K562 (cell line): ENCODE data around the gene HBQ1. TPM values are rescaled to one million over a fixed set of nuclear protein-coding genes. Genes with fewer than 3 reads are reported as not detected.

Source experiments
- CREBBP ChIP-seq: IDR thresholded peaks from one replicate; pipeline ENCODE4 v1.6.1; 2012; ENCODE audit warnings: low read depth, mild to moderate bottlenecking, control low read depth, inconsistent platforms, low read length
- FOXA1 ChIP-seq: fragments of 450-650 bp; IDR thresholded peaks from 2 replicates; pipeline ENCODE4 v1.6.1; 2016; ENCODE audit warnings: mild to moderate bottlenecking, borderline replicate concordance
- JUND ChIP-seq, 2 experiments: IDR thresholded peaks; 2 replicates in 1 of 2; 3 replicates in 1 of 2; pipeline ENCODE4 v1.6.1; 2011; ENCODE audit warnings: borderline replicate concordance in 2 of 2, low read depth in 2 of 2, low read length in 2 of 2, improper control_type of control experiment in 1 of 2, missing biosample characterization in 1 of 2, missing genetic modification characterization in 1 of 2, missing genetic modification reagents in 1 of 2
- PHF8 ChIP-seq: fragments of 200-600 bp; sonication (generic); IDR thresholded peaks from 2 replicates; pipeline ENCODE4 v1.6.1; 2012; ENCODE audit warnings: mixed run types, mild to moderate bottlenecking, inconsistent platforms, low read length, moderate library complexity, borderline replicate concordance
- SMARCA4 ChIP-seq: fragments of 450-650 bp; IDR thresholded peaks from 2 replicates; pipeline ENCODE4 v1.6.1; 2016
- TEAD1 ChIP-seq, 2 experiments: fragments of 450-650 bp in 1 of 2; sonication (generic) in 1 of 2; formaldehyde crosslinking; IDR thresholded peaks; 2 replicates each; pipeline versions ENCODE4 v1.4.0 to v1.8.0; 2020 to 2022; ENCODE audit warnings: mild to moderate bottlenecking in 2 of 2, missing genetic modification reagents in 1 of 2
- TRIM28 ChIP-seq: fragments of 450-650 bp; IDR thresholded peaks from 2 replicates; pipeline ENCODE4 v1.6.1; 2017
- ZBTB17 ChIP-seq: fragments of 450-650 bp; formaldehyde crosslinking; IDR thresholded peaks from 2 replicates; pipeline ENCODE4 v1.4.0; 2020; ENCODE audit warnings: mild to moderate bottlenecking
- ZNF165 ChIP-seq: fragments of 250-450 bp; sonication (Bioruptor Pico); IDR thresholded peaks from 2 replicates; pipeline ENCODE4 v1.4.0; 2020; ENCODE audit warnings: borderline replicate concordance
- ZNF184 ChIP-seq: sonication (generic); formaldehyde crosslinking; IDR thresholded peaks from 2 replicates; pipeline ENCODE4 v1.5.0; 2020; ENCODE audit warnings: missing genetic modification reagents
- ZNF384 ChIP-seq: IDR thresholded peaks from 2 replicates; pipeline ENCODE4 v1.6.1; 2012; ENCODE audit warnings: low read depth, low read length, improper control_type of control experiment
- ZNF551 ChIP-seq: fragments of 250-450 bp; sonication (Bioruptor Pico); IDR thresholded peaks from 2 replicates; pipeline ENCODE4 v1.5.0; 2021; ENCODE audit warnings: mild to moderate bottlenecking, moderate library complexity
- ZNF695 ChIP-seq: fragments of 450-650 bp; formaldehyde crosslinking; IDR thresholded peaks from 2 replicates; pipeline ENCODE4 v1.4.0; 2020; ENCODE audit warnings: mild to moderate bottlenecking, moderate library complexity
- polyA plus RNA-seq, 8 experiments: library from polyadenylated mRNA; depleted of rRNA in 4 of 8; stranded (reverse) in 5 of 8; unstranded in 3 of 8; fragments of >200 nt; fragmentation: Nextera tagmentation in 2 of 8; fragmentation: Illumina TruSeq in 1 of 8; extraction: Ambion mirVana in 2 of 8; extraction: Trizol in 1 of 8; gene quantifications; 2 replicates each; pipeline versions ENCODE4 v1.2.1 to v1.2.3, GENCODE V29; 2011 to 2014; ENCODE audit warnings: inconsistent platforms in 1 of 8, missing spikeins in 1 of 8
- total RNA-seq, 7 experiments: library from RNA; depleted of rRNA in 6 of 7; stranded (reverse); fragments of >200 nt in 6 of 7; fragmentation: Illumina TruSeq in 2 of 7; extraction: Trizol in 2 of 7; gene quantifications; 2 replicates each; pipeline versions ENCODE4 v1.2.1 to v1.2.3, GENCODE V29; 2011 to 2021; ENCODE audit warnings: low replicate concordance in 1 of 7
- TF ChIP-seq, protein P1 (sequence below): sonication (generic); formaldehyde crosslinking; IDR thresholded peaks from 2 replicates; pipeline ENCODE4 v1.8.0; 2022; ENCODE audit warnings: mild to moderate bottlenecking, missing genetic modification reagents
- TF ChIP-seq, protein P2 (sequence below), 2 experiments: IDR thresholded peaks; 2 replicates each; pipeline ENCODE4 v1.6.1; 2011; ENCODE audit warnings: borderline replicate concordance in 1 of 2, control low read depth in 1 of 2, low read depth in 1 of 2, low read length in 1 of 2, mild to moderate bottlenecking in 1 of 2, mixed read lengths in 1 of 2, moderate library complexity in 1 of 2; ENCODE audit not compliant: insufficient read depth in 1 of 2, insufficient read length in 1 of 2, poor library complexity in 1 of 2, severe bottlenecking in 1 of 2; ENCODE audit errors: extremely low read depth in 1 of 2
- TF ChIP-seq, protein P3 (sequence below): fragments of 250-450 bp; sonication (Bioruptor Pico); IDR thresholded peaks from 2 replicates; pipeline ENCODE4 v1.8.0; 2021; ENCODE audit warnings: moderate library complexity, mild to moderate bottlenecking, inconsistent platforms
- TF ChIP-seq, protein P4 (sequence below): fragments of 450-650 bp; conservative IDR thresholded peaks from 2 replicates; pipeline ENCODE4 v1.6.1; 2016; ENCODE audit warnings: missing genetic modification characterization, low read depth, mild to moderate bottlenecking, control low read depth, missing compliant biosample characterization
- TF ChIP-seq, protein P5 (sequence below): fragments of 450-650 bp; IDR thresholded peaks from 2 replicates; pipeline ENCODE4 v1.6.1; 2016; ENCODE audit warnings: mild to moderate bottlenecking

HBQ1 gene
- total and polyA plus RNA-seq, 9 of the 15 experiments (the other 6 are each of a cell fraction or from before 2014, with no cell fraction given): 2.3 to 190 (median 19.8) TPM

DNA sequence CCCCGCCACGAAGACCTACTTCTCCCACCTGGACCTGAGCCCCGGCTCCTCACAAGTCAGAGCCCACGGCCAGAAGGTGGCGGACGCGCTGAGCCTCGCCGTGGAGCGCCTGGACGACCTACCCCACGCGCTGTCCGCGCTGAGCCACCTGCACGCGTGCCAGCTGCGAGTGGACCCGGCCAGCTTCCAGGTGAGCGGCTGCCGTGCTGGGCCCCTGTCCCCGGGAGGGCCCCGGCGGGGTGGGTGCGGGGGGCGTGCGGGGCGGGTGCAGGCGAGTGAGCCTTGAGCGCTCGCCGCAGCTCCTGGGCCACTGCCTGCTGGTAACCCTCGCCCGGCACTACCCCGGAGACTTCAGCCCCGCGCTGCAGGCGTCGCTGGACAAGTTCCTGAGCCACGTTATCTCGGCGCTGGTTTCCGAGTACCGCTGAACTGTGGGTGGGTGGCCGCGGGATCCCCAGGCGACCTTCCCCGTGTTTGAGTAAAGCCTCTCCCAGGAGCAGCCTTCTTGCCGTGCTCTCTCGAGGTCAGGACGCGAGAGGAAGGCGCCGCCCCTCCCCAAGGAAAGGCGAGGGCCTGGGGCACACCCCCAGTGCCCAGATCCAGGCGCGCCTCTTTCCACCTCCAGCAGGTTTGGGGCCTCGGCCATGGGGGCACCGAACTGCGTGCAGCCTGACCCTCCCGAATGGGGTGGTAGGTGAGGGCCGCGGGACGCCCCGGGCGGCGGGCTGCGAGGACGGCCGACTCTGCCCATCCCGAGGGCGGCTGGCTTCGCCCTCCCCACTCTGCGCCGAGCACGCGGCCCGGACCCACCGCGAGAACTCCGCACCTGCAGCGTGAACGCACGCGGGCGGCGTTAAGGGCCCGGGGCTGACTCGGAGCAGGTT is 664 bp downstream of the HBQ1 start (continued):
- TF ChIP-seq TEAD1 (CRISPR knock-in tag; IDR thresholded peaks at IDR 0.05) (peak; percentile 40 to 98; a peak in 2 of 4 replicates), CREBBP (no peak), PHF8 (peak; percentile 54; the same call in 1 of the 2 replicates), ZNF551 (CRISPR knock-in tag) (no peak), ZNF695 (CRISPR knock-in tag) (no peak), FOXA1 (no peak), ZBTB17 (CRISPR knock-in tag) (0 out of 2 replicates have a peak, but pooled peaks have one; percentile 71), TRIM28 (no peak), ZNF165 (CRISPR knock-in tag) (no peak), ZNF384 (no peak), SMARCA4 (no peak; the same call in 1 of the 2 replicates), ZNF184 (no peak), JUND (IDR thresholded peaks at IDR 0.05; ENCODE audit: borderline replicate concordance, low read depth, low read length) (peak; percentile 28; the same call in 1 of the 2 replicates), JUND (tag; IDR thresholded peaks at IDR 0.05; ENCODE audit: borderline replicate concordance, low read depth, low read length) (no peak)
- TF ChIP-seq, protein P1, sequence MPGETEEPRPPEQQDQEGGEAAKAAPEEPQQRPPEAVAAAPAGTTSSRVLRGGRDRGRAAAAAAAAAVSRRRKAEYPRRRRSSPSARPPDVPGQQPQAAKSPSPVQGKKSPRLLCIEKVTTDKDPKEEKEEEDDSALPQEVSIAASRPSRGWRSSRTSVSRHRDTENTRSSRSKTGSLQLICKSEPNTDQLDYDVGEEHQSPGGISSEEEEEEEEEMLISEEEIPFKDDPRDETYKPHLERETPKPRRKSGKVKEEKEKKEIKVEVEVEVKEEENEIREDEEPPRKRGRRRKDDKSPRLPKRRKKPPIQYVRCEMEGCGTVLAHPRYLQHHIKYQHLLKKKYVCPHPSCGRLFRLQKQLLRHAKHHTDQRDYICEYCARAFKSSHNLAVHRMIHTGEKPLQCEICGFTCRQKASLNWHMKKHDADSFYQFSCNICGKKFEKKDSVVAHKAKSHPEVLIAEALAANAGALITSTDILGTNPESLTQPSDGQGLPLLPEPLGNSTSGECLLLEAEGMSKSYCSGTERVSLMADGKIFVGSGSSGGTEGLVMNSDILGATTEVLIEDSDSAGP (CRISPR knock-in tag): peak; percentile 80; the same call in 1 of the 2 replicates
- TF ChIP-seq, protein P2, sequence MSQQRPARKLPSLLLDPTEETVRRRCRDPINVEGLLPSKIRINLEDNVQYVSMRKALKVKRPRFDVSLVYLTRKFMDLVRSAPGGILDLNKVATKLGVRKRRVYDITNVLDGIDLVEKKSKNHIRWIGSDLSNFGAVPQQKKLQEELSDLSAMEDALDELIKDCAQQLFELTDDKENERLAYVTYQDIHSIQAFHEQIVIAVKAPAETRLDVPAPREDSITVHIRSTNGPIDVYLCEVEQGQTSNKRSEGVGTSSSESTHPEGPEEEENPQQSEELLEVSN (IDR thresholded peaks at IDR 0.05; ENCODE audit: borderline replicate concordance in 1 of 2, extremely low read depth in 1 of 2, insufficient read depth in 1 of 2, insufficient read length in 1 of 2, low read depth in 1 of 2, low read length in 1 of 2, poor library complexity in 1 of 2, severe bottlenecking in 1 of 2): peak; percentile 99
- TF ChIP-seq, protein P3, sequence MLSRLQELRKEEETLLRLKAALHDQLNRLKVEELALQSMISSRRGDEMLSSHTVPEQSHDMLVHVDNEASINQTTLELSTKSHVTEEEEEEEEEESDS: no peak
- TF ChIP-seq, protein P4, sequence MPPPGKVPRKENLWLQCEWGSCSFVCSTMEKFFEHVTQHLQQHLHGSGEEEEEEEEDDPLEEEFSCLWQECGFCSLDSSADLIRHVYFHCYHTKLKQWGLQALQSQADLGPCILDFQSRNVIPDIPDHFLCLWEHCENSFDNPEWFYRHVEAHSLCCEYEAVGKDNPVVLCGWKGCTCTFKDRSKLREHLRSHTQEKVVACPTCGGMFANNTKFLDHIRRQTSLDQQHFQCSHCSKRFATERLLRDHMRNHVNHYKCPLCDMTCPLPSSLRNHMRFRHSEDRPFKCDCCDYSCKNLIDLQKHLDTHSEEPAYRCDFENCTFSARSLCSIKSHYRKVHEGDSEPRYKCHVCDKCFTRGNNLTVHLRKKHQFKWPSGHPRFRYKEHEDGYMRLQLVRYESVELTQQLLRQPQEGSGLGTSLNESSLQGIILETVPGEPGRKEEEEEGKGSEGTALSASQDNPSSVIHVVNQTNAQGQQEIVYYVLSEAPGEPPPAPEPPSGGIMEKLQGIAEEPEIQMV (tag): no peak
- TF ChIP-seq, protein P5, sequence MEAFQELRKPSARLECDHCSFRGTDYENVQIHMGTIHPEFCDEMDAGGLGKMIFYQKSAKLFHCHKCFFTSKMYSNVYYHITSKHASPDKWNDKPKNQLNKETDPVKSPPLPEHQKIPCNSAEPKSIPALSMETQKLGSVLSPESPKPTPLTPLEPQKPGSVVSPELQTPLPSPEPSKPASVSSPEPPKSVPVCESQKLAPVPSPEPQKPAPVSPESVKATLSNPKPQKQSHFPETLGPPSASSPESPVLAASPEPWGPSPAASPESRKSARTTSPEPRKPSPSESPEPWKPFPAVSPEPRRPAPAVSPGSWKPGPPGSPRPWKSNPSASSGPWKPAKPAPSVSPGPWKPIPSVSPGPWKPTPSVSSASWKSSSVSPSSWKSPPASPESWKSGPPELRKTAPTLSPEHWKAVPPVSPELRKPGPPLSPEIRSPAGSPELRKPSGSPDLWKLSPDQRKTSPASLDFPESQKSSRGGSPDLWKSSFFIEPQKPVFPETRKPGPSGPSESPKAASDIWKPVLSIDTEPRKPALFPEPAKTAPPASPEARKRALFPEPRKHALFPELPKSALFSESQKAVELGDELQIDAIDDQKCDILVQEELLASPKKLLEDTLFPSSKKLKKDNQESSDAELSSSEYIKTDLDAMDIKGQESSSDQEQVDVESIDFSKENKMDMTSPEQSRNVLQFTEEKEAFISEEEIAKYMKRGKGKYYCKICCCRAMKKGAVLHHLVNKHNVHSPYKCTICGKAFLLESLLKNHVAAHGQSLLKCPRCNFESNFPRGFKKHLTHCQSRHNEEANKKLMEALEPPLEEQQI: no peak
